Activated CD4-positive, alpha-beta T cell treated with anti-CD3 and anti-CD28 coated beads, Interleukin-2, Interleukin-4, amounts not matched to agents 100 ng/mL and 50 ng/mL, durations not matched to agents 16 hours and 8 hours (primary cell): ENCODE measurements around the gene AREG.
"Not testable (repeated sequence)": the region's sequence is repeated elsewhere in the genome, so short reads cannot be mapped to it uniquely, and the experiment has no call there.

Experiments used
- DNase-seq: peaks from one replicate; pipeline ENCODE4 v3.0.0-alpha.2; 2020; ENCODE audit warnings: low spot score

The AREG gene, protein sequence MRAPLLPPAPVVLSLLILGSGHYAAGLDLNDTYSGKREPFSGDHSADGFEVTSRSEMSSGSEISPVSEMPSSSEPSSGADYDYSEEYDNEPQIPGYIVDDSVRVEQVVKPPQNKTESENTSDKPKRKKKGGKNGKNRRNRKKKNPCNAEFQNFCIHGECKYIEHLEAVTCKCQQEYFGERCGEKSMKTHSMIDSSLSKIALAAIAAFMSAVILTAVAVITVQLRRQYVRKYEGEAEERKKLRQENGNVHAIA

DNA sequence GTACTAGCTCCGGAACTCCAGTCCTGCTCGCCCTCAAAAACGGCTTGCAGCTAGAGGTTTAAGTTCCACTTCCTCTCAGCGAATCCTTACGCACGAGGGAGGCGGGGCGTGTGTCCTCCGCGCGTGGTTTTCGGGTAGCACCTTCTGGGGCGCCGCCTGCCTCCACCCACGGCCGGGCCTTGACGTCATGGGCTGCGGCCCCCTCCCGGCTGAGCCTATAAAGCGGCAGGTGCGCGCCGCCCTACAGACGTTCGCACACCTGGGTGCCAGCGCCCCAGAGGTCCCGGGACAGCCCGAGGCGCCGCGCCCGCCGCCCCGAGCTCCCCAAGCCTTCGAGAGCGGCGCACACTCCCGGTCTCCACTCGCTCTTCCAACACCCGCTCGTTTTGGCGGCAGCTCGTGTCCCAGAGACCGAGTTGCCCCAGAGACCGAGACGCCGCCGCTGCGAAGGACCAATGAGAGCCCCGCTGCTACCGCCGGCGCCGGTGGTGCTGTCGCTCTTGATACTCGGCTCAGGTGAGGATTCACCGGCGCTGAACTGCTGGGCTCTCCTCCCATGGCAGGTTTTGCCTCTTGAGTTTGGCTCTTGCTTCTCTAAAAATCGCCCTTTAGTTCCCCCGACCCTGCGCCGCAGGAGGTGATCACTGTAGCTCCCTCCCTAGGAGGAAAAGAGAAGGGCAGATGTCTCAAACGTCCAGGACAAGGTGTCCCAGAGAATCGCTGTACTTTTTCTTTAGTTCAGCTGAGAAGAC is at the start of gene AREG:
AREG (plus strand) TSS at position 246 of the 752 bp plus-strand sequence; CDS start at position 456, 210 bp downstream.
- peak; percentile 64 for DNase-seq

DNA sequence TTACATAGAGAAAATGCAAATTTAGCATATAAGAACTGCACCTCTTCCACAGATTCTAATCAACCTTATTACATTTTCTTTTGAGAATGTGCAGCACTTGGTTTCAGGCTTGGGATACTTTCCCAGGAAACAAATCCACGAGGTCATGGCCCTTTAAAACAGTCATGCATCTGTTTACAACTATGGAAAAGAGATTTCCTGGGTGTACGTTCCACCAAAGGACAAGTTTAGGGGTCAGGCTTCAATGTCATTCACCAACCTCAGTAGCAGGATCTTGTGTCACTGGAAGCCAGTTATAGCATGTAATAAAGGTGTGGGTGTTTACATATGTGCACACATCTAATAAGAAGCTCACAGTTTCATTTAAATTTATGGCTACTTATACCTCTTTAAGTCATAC is 49.3 kb upstream of the AREG start:
- no peak for DNase-seq

DNA sequence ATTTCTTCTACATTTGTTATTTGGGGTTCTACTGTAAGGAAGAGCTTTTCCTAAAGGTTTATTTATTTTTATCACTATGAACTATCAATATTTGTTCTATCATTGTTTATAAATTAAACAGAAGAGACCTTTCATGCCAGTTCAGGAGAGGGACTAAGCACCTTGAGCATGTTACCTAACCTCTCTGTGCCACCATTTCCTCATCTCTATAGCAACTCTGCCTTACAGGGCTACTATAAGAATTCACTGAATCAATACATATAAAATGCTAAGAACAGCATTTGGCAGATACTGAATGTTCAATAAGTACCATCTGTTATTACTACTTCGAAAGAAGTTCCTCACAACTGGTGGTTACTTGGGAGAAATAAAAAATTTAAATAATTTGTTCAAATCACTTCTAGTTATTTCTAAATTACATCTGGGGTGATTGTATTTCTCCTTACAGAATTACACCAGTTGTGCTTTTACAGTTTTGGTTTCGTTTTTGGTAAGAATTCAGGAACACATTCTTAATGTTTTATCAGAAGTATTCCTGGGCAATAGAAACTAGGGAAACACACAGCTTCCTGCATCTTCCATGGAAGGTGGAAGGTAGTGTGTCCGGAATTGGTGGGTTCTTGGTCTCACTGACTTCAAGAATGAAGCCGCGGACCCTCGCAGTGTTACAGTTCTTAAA is 47.0 kb upstream of the AREG start:
- peak; percentile 17 for DNase-seq

GRCh38 chr4:74398894-74399589 is 45.9 kb upstream of the AREG start:
- DNase-seq: not testable (repeated sequence)

- no peak for DNase-seq
These were observed 44.5 kb upstream of the AREG start for GRCh38 chr4:74400395-74400794.

GRCh38 chr4:74402692-74403456 is 42.1 kb upstream of the AREG start:
- no peak for DNase-seq

DNA sequence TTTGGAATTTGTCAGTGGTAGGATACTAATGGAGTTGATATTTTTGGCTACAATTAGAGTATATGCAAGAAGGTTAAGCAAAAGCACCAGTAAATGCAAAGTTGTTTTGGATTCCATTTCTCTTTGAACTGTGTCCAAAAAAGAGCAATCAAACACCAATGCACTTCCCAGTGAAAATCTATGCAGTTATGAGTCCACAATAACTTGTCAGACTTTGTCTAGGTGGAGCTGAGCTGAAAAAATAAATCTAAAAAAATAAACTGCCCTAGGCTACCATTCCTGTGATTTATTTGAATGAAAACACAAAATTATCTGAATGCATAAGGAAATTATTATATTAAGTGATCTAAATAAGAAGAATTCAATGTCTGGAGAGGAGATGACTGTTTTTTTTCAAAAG is 37.0 kb upstream of the AREG start:
- DNase-seq: no peak

DNA sequence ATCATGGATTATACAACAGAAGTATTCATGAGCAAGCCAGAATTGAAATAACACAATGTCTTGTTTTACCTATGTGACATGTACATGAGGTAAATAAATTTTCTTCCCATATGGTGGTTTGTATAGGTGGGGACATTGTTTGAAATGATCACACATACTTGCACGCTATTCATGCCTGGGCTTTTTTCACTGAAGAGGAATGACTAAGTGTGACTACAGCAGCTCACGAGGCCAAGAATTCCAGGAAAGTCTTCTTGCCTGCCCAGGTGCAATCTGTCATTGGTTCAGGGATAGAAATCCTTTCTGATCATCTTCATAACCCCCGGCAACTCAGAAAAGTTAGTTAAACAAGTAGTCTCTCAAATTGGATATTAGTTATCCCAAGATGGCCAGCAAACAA is 36.3 kb upstream of the AREG start:
- no peak for DNase-seq

GRCh38 chr4:74410272-74410671 is 34.7 kb upstream of the AREG start:
- no peak for DNase-seq

GRCh38 chr4:74412225-74412624 is 32.7 kb upstream of the AREG start:
- no peak for DNase-seq

DNA sequence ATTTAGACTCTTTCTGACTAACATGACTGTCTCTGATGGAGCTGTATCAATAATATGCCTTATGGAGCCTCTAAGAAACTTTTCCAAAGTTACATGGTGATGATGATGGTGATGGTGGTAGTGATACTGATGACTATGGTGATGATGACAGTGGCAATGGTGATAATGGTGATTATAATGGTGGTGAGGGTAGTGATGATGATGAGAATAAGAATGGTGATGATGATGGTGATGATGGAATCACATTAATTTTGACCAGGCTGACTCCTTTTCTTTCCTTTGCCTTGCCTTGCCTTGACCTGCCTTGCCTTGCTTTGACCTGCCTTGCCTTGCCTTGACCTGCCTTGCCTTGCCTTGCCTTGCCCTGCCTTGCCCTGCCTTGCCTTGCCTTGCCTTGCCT is 31.7 kb upstream of the AREG start:
- DNase-seq: no peak

DNA sequence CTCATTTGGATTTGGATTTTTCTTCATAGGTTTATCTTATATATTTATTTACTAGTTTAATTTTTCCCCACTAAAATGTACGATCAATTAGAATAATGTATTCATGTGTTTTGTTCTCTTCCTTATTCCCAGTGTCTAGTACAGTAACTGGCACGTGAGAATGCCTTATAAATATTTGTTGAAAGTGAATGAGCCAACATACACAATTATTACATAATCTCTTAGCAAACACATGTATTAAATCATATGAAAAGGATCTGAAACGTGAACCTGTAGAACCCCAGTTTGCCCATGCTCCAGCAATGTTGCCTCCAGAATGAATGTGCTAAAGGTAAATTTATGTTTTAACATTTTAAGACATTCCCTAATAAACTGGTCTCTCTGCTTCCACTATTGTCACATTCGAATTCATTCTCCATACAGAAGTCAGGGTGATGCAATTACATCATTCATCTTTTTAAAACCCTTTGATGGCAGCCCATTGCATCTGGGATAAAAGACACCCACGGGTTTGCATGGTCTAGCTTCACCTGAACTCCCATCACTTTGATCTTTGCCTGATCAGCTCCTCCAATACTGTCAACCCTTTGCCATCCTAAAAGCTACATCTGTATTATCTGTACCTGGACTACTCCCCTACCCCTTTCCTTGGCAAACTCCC is 30.7 kb upstream of the AREG start:
- DNase-seq: no peak

DNA sequence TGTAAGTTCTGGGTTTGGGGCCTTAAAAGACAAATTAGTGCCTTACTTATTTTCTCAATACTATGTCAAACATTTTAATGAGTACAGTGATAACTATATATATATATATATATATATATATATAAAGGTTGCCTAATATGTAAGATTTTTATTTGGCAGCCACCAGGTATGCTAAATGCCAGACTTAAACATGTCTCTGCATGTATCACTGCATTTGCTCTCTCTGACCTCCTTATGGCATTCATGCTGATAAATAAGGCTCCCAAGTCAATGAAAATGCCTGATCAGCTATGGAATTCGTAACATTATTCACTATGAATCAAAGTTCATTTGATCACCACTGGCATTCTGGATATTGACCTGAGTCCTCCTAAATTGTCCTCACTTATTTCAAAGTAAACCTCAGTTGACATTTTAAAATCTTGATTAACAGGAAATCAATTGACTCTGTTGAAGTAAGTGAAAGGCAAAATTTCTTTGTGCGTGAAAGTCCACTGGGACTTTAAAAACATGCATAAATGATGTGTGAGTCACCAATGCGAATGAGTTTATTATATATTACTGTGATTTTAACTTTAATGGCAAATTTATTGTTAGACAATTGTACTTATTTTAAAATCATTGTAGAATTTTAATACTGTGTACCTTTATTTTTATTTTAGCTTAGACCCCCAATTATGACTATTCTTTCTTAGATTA is 29.2 kb upstream of the AREG start:
- no peak for DNase-seq

DNA sequence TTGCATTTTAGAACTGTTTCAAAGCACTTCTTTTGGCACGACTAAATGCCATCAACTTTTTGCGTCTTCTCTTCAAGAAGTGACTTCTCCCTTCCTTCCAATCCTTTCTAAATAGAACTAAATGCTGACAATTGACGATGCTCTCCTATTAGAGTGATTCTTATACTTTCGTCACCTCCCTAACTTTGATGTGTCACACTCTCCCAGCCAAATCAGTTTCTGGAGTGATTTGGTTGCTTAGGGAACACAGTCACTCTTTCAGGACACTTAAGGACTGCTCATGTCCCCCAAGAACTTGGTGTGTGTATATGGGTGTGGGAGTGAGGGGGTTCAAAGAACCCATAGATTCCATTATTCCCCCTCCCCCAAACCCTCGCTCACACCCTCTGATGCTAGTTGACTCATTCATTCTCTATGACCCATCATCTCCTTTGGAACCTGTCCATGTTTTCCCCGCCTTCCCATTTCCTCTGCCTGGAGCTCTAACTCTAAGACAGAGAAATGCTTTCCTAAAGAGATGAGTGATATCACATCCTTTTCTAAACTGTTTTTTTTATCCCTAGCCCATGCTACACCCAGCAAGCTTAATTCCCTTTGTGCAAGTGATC is 26.8 kb upstream of the AREG start:
- DNase-seq: no peak

- DNase-seq: no peak
These were observed 24.1 kb upstream of the AREG start for GRCh38 chr4:74420863-74421262.

- no peak for DNase-seq
These were observed 21.8 kb upstream of the AREG start for GRCh38 chr4:74423104-74423503.

DNA sequence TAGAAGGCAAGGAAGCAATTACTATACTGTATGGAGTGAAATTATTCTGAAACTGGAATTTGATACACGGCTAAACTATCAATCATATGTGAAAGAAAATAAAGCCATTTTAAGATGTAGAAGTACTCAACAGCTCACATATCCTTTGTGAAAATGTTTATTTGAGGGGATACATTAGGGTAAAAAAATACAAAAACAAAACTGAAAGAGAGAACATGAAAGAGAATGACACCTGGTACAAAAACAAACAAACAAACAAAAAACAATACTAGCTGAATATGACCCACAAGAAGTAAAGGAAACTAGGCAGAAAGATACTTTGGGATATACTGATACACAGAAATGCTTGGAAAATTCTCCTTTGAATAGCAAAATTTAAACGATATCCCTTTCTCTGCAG is 20.8 kb upstream of the AREG start:
- DNase-seq: no peak

DNA sequence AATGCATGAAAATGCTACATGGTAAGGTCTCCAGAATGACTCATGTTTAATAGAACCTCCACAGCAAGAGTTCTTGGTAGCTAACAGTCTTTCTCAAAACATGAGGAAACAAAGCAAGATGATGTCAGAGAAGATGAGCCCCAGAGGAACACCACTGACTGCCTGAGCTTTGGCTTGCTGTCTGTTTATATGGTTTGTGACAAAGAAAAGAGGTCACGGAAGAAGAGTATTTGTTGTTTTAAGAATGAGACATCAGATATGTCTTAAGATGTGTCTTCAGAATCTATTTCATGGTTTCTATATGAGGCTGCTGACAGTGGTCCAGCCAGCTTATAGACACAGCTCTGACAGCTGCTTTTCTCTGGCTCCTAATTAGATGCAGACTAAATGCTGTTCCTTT is 18.8 kb upstream of the AREG start:
- DNase-seq: no peak

GRCh38 chr4:74428276-74428675 is 16.7 kb upstream of the AREG start:
- no peak for DNase-seq

- no peak for DNase-seq
These were observed 13.7 kb upstream of the AREG start for GRCh38 chr4:74431113-74431826.
